Body of pancreas (tissue), 4 donors: ENCODE results near the gene CUEDC1.

Experiments
- CTCF ChIP-seq, 7 experiments: fragments of 450-650 bp in 4 of 7; fragments of 200-600 bp in 3 of 7; sonication (generic) in 3 of 7; IDR thresholded peaks; one replicate each; pipeline ENCODE4 v1.5.1; 2016 to 2019; ENCODE audit warnings: antibody characterized with exemption in 7 of 7
- POLR2A ChIP-seq, 3 donors: fragments of 450-650 bp; IDR thresholded peaks; one replicate each; pipeline ENCODE4 v1.6.1; 2016; ENCODE audit warnings: antibody characterized with exemption in 3 of 3, mild to moderate bottlenecking in 2 of 3

- TF ChIP-seq CTCF (IDR thresholded peaks at IDR 0.05) (no peak), POLR2A (IDR thresholded peaks at IDR 0.05) (no peak)
Measured at GRCh38 chr17:57940653-57941329, 14.4 kb downstream of the CUEDC1 start.
